HG03354 (cell line): ENCODE measurements around the gene PRDM15.

Experiments used
- ATAC-seq: cut with Tn5 transposase; IDR thresholded peaks from one replicate; pipeline ENCODE4 v1.9.1; 2021; ENCODE audit warnings: mild to moderate bottlenecking; ENCODE audit not compliant: unreplicated experiment, poor library complexity, severe bottlenecking

The PRDM15 gene

DNA sequence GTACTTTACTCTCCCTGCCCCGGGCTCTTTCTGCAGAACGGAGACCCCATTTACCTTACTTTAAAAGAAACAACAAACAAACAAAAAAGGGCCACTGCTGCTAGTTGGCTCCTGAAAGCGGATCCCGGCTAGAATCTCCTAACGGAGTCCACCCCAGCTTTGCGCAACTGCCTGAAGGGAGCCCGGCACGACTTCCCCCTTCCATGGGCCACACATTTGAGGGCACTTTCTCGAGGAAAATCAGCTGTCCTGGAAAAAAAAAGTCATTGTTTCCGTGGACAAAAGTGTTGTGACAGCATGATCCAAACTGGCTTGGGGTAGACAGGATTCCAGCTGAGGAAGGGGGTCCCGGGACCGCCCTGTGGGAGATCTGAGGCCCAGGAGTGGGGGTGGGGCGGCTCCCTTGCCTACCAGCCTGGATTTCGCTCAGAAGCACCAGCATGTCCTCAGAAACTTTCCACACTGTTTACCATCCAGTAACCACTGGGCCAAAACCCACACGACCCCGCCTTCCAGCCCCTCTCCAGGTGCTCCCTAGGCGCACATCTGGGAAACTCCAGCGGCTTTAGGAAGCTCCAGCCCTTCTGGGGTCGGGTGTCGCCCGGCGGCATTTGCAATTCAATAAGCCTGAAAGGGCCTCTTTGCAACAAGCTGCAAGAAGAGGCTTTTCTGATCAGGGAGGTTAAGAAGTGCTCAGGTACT is 117.1 kb downstream of the PRDM15 start:
- no peak for ATAC-seq

- ATAC-seq: no peak
Measured at GRCh38 chr21:41761211-41761933, 117.8 kb downstream of the PRDM15 start.

- no peak for ATAC-seq
Measured at GRCh38 chr21:41760411-41760810, 118.7 kb downstream of the PRDM15 start.

DNA sequence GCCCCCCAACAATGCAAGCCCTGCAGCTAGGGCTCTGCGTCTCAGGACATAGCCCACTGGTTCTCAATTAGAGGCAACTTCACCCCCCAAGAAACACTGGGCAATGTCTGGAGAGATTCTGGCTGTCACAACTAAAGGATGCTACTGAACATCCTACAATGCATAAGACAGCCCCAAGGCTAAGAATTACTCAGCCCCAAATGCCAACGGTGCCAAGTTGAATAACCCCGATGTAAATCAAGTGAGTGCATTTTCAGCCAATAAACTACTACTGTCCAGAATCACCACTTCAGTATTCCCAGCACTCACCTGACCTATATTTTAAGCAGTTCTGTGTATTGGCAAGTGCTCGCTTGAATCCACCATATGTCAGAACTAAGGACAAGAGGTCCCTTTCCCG is 119.2 kb downstream of the PRDM15 start:
- ATAC-seq: no peak

DNA sequence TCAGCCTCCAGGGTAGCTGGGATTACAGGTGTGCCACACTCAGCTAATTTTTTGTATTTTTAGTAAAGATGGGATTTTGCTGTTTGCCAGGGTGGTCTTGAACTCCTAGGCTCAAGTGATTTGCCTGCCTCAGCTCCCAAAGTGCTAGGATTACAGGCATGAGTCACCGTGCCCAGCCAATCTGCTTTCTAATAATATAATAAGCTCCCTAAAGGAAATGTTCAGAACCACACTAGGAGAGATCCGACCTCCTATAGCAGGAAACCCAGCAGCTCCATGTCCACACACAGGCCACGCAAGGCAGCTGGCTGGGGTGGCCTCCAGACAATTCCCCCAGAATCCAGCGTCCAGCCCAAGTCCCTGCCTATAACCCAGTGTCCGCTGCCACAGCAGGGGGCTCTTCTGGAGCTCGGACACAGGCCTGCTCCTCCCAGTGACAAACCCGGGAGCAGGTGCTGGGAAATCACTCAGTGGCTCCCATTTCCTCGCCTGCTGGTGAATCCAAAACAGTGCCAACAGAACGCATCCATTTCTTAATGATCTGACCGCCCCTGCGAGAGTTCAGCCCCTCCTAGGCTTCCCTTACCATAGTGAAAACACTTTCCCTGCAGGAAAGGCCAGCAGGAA is 119.8 kb downstream of the PRDM15 start:
- ATAC-seq: no peak

DNA sequence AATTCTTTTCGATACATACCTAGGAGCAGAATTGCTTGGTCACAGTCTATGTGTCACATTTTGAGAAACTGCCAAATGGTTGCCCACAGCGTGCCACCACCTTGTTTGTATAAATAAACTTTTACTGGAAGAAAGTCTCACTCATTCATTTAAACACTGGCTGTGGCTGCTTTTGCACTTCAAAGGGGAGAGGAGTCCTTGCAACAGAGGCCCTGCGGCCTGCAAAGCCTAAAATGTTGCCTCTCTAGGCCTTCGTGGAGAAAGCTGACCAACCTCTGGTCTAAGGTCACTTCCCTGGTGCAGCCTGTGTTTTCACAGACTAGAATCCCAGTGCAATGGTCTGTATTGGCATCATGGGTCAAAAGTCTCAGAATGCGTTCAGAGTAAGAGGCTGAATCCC is 120.6 kb downstream of the PRDM15 start:
- no peak for ATAC-seq

DNA sequence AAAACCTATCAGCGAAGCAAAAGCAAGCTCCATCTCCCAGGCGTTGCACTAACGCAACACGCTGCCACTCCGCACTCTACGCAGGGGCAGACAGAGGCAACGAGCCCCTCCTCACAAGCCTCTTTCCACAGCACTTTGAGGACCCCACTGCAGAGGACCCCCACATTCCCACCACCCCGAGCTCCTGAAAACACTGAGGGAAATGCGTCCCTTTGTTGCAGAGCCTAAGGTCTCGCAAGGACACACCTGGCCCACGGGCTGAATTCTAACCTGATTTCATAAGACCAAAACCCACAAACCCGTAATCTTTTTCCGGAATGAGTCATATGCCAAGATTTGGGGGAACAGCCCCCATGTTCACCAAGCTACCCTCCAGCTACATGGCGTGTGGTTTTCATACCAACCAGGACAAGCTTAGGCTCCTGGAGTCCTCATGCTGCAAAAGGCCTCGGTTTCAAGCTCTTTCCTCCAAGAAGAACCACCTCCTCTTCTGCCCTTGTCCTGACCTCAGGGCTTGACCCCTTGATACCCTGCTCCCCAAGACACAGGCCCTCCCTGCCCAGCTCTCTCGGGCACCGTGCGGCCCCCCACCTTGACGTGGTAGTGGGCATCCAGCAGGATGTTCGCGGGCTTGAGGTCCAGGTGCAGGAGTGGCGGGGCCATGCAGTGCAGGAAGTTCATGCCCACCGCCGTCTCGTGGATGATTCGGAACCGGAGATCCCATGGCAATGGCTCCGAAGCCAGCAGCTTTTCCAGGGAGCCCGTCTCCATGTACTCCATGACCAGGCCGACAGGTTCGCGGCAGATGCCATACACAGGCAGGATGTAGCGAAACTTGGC is 123.0 kb downstream of the PRDM15 start:
- ATAC-seq: no peak

GRCh38 chr21:41755258-41755933 is 123.7 kb downstream of the PRDM15 start:
- no peak for ATAC-seq

GRCh38 chr21:41754479-41754891 is 124.7 kb downstream of the PRDM15 start:
- ATAC-seq: no peak

GRCh38 chr21:41753006-41753898 is 125.9 kb downstream of the PRDM15 start:
- ATAC-seq: no peak

DNA sequence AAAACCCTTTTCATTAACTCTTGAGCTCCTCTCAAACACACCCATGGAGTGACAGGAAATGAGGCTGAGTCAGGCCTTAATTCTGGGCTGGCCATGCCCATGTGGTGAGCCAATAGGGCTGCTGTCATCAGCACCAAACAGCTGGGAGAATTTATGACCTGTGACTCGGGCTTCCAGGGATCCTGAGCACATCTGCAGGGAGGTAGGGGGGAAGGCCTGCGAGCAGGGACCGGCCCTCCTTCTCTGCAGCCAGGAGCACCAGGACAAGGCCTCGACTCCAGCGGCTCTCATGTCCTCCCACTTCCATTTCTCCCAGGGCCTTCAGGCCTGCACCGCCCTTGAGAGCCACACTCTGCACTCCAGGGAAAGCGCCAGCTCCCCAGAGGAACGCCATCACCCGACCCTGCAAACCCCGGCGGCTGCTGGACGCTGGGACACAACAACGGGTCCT is 126.9 kb downstream of the PRDM15 start:
- ATAC-seq: no peak

GRCh38 chr21:41751611-41752011 is 127.5 kb downstream of the PRDM15 start:
- no peak for ATAC-seq

GRCh38 chr21:41750532-41751151 is 128.5 kb downstream of the PRDM15 start:
- no peak for ATAC-seq

DNA sequence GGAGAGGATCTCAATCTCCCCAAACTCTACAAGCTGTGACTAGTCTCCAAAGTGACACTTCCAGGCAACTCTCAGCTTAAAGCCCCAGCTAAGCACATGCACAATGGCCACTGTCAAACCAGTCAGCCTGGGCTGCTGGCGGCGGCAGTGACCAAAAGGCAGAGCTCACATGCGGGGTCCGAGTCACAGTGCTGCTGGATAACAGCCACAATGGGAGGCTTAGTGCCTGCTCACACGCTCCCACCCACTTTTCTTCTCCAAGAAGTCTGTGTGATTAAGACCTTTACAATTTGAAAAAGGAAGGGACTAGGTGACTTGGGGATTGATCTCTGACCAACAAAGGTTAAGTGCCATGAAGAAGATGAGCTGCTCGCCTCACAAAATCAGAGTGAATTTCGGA is 129.1 kb downstream of the PRDM15 start:
- ATAC-seq: no peak

- ATAC-seq: no peak
Measured at GRCh38 chr21:41749286-41749685, 129.9 kb downstream of the PRDM15 start.
